ENCODE data around the gene PALMD.

- TF ChIP-seq, protein P1, sequence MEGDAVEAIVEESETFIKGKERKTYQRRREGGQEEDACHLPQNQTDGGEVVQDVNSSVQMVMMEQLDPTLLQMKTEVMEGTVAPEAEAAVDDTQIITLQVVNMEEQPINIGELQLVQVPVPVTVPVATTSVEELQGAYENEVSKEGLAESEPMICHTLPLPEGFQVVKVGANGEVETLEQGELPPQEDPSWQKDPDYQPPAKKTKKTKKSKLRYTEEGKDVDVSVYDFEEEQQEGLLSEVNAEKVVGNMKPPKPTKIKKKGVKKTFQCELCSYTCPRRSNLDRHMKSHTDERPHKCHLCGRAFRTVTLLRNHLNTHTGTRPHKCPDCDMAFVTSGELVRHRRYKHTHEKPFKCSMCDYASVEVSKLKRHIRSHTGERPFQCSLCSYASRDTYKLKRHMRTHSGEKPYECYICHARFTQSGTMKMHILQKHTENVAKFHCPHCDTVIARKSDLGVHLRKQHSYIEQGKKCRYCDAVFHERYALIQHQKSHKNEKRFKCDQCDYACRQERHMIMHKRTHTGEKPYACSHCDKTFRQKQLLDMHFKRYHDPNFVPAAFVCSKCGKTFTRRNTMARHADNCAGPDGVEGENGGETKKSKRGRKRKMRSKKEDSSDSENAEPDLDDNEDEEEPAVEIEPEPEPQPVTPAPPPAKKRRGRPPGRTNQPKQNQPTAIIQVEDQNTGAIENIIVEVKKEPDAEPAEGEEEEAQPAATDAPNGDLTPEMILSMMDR (conservative IDR thresholded peaks at IDR 0.05; ENCODE audit: low read length): no peak
- TF ChIP-seq EZH2phosphoT487 (IDR thresholded peaks at IDR 0.05; ENCODE audit: borderline replicate concordance): no peak
Measured at GRCh38 chr1:99726407-99726806, 80.5 kb downstream of the PALMD start.
